22Rv1 (cell line): Measurements from ENCODE around the gene TCF23.

Experiments
- ZFX ChIP-seq: fragments of 450-650 bp; IDR thresholded peaks from 2 replicates; pipeline ENCODE4 v1.6.1; 2017; ENCODE audit warnings: antibody characterized with exemption, borderline replicate concordance
- TF ChIP-seq, protein P1 (sequence below): fragments of 450-650 bp; IDR thresholded peaks from 2 replicates; pipeline ENCODE4 v1.5.1; 2017; ENCODE audit warnings: mild to moderate bottlenecking

DNA sequence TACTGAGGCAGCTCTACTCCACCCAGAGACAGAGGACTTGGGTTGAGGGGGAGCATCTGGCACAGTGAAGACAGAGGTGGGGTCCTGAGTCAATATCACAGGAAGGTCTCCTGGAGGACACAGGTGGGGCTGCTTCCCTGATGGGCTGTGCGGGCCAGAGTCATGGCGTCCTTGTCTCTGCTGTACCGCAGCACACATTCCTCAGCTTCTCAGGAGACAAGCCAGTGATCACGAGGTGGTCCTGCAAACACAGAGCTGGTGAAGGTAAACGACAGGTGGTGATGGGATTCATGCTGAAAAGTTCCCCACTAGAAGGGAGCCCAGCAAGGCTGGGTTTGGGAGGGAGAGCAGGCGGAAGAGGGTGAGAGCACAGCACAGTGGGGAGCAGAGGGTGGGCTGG, 9.7 kb downstream of the TCF23 start:
- TF ChIP-seq, protein P1, sequence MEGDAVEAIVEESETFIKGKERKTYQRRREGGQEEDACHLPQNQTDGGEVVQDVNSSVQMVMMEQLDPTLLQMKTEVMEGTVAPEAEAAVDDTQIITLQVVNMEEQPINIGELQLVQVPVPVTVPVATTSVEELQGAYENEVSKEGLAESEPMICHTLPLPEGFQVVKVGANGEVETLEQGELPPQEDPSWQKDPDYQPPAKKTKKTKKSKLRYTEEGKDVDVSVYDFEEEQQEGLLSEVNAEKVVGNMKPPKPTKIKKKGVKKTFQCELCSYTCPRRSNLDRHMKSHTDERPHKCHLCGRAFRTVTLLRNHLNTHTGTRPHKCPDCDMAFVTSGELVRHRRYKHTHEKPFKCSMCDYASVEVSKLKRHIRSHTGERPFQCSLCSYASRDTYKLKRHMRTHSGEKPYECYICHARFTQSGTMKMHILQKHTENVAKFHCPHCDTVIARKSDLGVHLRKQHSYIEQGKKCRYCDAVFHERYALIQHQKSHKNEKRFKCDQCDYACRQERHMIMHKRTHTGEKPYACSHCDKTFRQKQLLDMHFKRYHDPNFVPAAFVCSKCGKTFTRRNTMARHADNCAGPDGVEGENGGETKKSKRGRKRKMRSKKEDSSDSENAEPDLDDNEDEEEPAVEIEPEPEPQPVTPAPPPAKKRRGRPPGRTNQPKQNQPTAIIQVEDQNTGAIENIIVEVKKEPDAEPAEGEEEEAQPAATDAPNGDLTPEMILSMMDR = no peak
- TF ChIP-seq ZFX = no peak
